Activated B cell treated with CpG ODN at 0.5 μM for 24 hours (primary cell): ENCODE data around the gene ITPRIPL2. TPM values are rescaled to one million over a fixed set of nuclear protein-coding genes. Genes with fewer than 3 reads are reported as not detected.

ENCODE experiments used
- ATAC-seq: fragments of 200-7000 bp; cut with Tn5 transposase; one replicate; pipeline ENCODE4 v1.10.0; 2021; ENCODE audit warnings: low read depth, mild to moderate bottlenecking, moderate library complexity
- CTCF ChIA-PET: fragments of 350-600 bp; sonication (Branson Sonifier 250); formaldehyde crosslinking; loops from one replicate; lab custom pipeline; 2021; ENCODE audit warnings: antibody characterized with exemption; lab: Charles Lee
- POLR2A ChIA-PET: fragments of 350-600 bp; sonication (Branson Sonifier 250); formaldehyde crosslinking; loops from one replicate; lab custom pipeline; 2021; ENCODE audit warnings: antibody characterized with exemption; lab: Charles Lee
- DNase-seq: peaks from one replicate; pipeline ENCODE4 v3.0.0; 2022
- H3K27ac Mint-ChIP-seq: one replicate; pipeline ENCODE4 v1.8.0; 2020; ENCODE audit warnings: mixed read lengths
- H3K27me3 Mint-ChIP-seq: one replicate; pipeline ENCODE4 v1.8.0; 2021; ENCODE audit warnings: mixed read lengths
- H3K36me3 Mint-ChIP-seq: one replicate; pipeline ENCODE4 v1.8.0; 2021; ENCODE audit warnings: low read depth, mixed read lengths
- H3K4me1 Mint-ChIP-seq: one replicate; pipeline ENCODE4 v1.8.0; 2021; ENCODE audit warnings: mixed read lengths
- H3K4me3 Mint-ChIP-seq: one replicate; pipeline ENCODE4 v1.8.0; 2020; ENCODE audit warnings: mild to moderate bottlenecking, mixed read lengths
- H3K9me3 Mint-ChIP-seq: one replicate; pipeline ENCODE4 v1.8.0; 2020; ENCODE audit warnings: mixed read lengths
- CTCF ChIP-seq: fragments of 200-600 bp; IDR thresholded peaks from one replicate; pipeline ENCODE4 v1.8.0; 2022; ENCODE audit warnings: antibody characterized with exemption, mild to moderate bottlenecking
- intact Hi-C: fragments of 100-400 bp; cut with micrococcal nuclease; formaldehyde crosslinking; loops from one replicate; pipeline ENCODE4 v1.15.1; 2024
- total RNA-seq: library from RNA; stranded (reverse); gene quantifications from 2 replicates; pipeline ENCODE4 v1.2.3, GENCODE V29; 2022

ITPRIPL2 gene
- total RNA-seq, 1 donor from 2014 or later, result 8.3 TPM

GRCh38 chr16:19170043-19170655, 56.4 kb downstream of the ITPRIPL2 start:
- Mint-ChIP-seq H3K4me1 (peaks cover 37% of the 10 kb centered on the region), H3K9me3 (no peaks in the 10 kb centered on the region), H3K27ac (no peak overlapping the region), H3K27me3 (no peaks in the 10 kb centered on the region), H3K36me3 (peaks cover 6% of the 10 kb centered on the region), H3K4me3 (peak overlapping the region; percentile 71)
- intact Hi-C loops, result no loop called here
- no peak for TF ChIP-seq CTCF
- POLR2A ChIA-PET, result no interaction called here
- CTCF ChIA-PET, result interaction anchor here (1.9 kb wide), 1 partner anchor 9 kb away, joined by 5 read pairs; no protein-coding TSS in a partner anchor
- ATAC-seq, result no peak
- no peak for DNase-seq

Other genes with a start within 250 kb of the ITPRIPL2 start
- 188 and 215 TPM in 2 replicates for gene SMG1, start 187.6 kb upstream of the ITPRIPL2 start, total RNA-seq
- not detected in 2 replicates for gene TMC7, start 130.0 kb upstream of the ITPRIPL2 start, total RNA-seq
- gene COQ7, start 46.4 kb upstream of the ITPRIPL2 start, total RNA-seq, result 13.6 and 17.5 TPM in 2 replicates
- gene SYT17, start 54.3 kb downstream of the ITPRIPL2 start, total RNA-seq, result 21.2 and 25.4 TPM in 2 replicates
- not detected in 2 replicates for gene CLEC19A, start 171.8 kb downstream of the ITPRIPL2 start, total RNA-seq